HG02870 (cell line): ENCODE measurements around the gene PRDM16.

Experiments used
- ATAC-seq: cut with Tn5 transposase; IDR thresholded peaks from one replicate; pipeline ENCODE4 v1.9.1; 2021; ENCODE audit warnings: mild to moderate bottlenecking, moderate library complexity; ENCODE audit not compliant: unreplicated experiment

Gene PRDM16

GRCh38 chr1:3067671-3068563 is 1.1 kb upstream of the PRDM16 start:
- ATAC-seq = no peak

DNA sequence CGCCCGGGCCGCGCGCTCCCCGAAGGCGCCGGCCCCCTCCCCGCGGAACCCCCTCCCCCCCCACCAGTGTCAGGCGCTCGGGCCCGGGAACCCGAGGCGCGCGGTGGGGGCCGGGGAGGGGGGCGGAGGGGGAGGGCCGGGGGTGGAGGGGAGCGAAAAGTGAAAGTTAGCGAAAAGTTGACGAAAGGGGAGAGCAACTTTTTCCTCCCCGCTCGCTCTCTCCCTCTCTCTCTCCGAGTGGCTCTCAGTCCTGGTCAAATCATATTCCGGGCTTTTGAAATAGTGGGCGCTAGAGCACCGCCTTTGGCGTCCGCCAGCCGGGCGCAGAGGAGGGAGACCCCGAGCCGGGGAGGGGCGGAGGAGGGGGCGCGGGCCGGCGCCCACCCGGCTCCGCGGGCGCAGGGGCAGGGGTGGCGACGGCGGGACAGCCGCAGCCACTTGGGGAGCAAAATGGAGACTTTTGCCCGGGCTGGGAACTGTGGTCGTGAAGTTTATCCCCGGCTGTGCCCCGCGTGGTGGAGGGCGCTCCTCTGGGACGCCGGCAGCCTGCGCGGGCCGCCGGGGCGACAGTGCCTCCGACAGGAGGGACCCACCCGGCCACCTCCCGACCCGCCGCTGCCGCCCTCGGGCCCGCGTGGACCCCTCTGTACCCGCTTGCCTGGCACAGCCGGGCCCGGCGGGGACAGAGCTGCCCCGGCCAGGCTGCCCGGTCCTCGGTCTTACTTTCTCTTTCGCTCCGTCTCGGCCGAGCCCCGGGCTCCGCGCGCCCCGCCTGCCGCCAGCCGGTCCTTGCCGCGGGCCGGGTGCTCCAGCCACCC is 697 bp downstream of the PRDM16 start:
- no peak for ATAC-seq

DNA sequence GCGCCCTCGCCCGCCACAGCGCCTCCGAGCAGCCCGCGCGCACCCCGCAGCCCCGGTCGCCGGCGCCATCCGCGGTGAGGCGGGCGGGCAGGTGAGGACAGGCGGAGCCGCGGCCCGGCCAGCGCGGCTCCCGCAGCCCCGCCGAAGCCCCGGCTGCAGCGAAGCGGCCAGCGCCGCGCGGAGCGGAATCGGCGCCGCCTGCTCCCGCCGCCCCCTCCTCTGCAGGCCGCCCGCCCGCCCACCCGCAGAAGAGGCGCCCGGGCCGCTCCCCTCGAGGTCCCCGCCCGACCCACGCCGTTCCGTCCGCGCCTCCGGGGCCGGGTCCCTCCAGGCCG is 1.3 kb downstream of the PRDM16 start:
- ATAC-seq = no peak

- ATAC-seq = no peak
These were observed 1.9 kb downstream of the PRDM16 start for GRCh38 chr1:3070644-3071564.

- ATAC-seq = no peak
These were observed 2.8 kb downstream of the PRDM16 start for GRCh38 chr1:3071565-3072390.

GRCh38 chr1:3072391-3073185 is 3.6 kb downstream of the PRDM16 start:
- no peak for ATAC-seq

DNA sequence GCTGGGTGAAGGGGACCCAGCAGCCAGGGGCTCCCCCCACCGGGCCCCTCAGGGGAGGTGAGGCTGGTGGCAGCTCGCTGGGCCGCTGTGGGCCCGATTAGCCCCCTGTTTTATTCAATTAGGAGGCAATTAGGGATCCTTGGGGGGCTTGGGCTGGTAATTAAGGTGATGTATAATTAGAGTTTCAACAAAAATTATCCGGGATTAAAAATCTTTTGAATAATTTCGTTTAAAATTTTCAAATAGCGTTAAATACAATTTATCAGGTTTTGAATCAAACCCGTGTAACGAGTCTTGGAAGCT is 4.1 kb downstream of the PRDM16 start:
- no peak for ATAC-seq

GRCh38 chr1:3073489-3074296 is 4.7 kb downstream of the PRDM16 start:
- no peak for ATAC-seq

DNA sequence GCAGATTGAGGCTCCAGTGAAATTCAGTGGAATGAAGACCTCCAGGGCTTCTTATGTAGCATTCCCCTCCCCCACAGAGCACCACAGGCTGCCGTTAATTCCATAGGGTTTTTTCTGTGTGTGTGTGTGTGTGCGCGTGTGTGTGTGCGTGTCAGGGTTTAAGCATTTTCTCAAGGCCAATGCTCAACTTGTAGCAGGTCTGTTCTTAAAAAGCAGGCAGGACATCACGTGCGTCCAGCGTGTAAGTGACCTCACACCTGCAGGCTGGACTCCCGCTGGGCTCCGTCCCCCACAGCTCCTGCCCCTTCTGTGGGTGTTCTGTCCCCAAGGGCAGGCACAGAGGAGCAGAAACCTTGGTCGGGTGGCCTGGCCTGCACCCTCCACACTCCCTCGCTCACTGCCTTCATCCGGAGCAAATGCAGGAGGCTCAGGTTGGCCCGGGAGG is 5.3 kb downstream of the PRDM16 start:
- ATAC-seq = no peak

- no peak for ATAC-seq
These were observed 5.8 kb downstream of the PRDM16 start for GRCh38 chr1:3074800-3075199.

GRCh38 chr1:3075666-3076362 is 6.8 kb downstream of the PRDM16 start:
- no peak for ATAC-seq

DNA sequence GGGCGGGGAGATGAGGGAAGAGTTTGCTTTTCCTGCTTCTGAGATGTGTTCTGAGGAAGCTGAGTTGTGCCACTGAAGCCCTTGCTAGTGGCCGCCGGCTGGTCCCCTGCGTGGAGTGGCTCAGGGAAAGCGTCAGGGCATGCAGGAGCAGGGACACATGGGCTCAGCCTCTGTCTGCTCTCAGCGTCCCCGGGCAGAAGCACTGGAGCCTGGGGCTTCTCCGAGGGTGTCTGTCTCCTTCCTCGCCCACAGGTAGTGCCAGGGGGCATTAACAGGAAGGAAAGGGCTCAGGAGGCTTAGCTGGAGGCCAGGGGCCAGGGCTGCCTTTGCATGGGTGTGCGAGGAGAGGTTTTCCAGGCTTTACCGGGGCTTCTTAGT is 7.3 kb downstream of the PRDM16 start:
- ATAC-seq = no peak

- no peak for ATAC-seq
These were observed 8.1 kb downstream of the PRDM16 start for GRCh38 chr1:3077081-3077480.

DNA sequence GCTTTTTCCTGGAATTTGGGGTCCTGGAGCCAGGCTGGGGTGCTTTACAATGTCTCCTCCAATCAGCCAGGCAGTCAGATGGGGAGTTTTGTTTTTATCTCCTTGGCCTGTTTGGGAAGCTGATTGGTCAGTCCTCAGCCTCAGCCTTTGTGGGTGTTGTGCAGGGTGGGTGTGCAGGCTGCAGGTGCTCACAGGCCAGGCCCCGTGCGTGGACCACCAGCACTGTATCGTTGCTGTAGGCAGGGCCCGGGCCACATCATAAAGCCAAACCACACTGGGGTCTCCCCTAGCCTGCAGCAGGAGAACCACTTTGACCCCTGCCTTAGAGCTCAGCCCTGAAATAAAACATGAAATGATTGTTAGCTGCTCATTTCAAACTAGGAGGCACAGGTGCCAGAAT is 8.6 kb downstream of the PRDM16 start:
- ATAC-seq = no peak

GRCh38 chr1:3078430-3078861 is 9.4 kb downstream of the PRDM16 start:
- no peak for ATAC-seq

DNA sequence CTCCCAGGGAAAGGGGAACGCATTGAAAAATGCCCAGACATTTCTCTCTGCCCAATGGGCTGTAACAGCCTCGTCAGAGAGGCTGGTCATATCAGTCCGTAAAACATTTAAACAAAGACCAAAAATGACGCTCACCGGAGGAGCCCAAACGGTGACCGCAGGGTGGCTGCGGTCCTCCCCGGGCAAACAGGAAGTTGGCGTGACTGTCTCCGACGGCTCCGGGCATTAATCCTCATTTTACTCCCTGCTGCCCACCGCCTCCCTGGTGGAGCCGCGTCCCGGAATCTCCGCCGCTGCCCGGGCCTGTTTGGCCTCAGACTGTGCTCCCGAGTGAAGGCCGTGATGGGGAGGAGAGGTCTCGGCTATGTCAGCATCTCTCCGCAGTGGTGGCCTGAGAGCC is 9.9 kb downstream of the PRDM16 start:
- ATAC-seq = no peak

- no peak for ATAC-seq
These were observed 10.5 kb downstream of the PRDM16 start for GRCh38 chr1:3079381-3080052.
